ENCODE measurements around the gene MGRN1.

DNA sequence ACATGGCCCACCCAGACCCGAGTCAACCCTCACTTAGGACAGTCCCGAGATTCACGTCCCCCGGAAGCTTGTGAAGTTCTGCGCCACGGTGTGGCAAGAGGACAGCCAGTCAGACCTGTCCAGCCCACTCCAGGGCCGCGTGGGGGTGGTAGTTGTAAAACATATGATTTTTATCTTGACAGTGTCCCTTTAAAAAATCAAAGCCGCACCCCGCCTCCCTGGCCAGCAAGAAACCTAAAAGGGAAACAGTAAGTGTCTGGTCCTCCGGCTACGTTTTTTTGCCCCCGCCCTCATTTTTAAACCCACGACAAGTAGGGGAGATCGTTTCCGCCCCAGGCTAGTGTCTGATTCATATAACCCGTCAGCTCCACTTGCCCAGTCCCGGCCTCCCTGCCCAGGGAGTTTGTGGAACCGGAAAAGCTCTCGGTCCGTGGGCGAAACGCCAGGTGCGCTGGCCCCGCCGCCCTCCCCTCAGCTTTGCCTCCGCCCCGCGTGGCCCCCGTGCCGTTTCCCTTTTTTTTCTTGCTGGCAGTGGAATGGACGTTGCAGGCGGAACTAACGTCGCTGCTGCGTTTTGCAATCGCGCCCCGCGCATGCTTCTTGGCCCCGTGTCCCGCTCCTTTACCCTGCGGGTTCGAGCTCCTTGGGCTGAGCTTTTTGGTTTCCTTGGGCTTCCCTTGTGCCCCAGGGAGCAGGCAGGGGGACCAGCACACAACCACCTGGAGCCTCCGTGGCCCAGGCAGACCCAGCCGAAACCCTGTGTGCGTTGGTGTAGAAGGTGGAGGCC is 55.4 kb downstream of the MGRN1 start:
- TF ChIP-seq, protein P1, sequence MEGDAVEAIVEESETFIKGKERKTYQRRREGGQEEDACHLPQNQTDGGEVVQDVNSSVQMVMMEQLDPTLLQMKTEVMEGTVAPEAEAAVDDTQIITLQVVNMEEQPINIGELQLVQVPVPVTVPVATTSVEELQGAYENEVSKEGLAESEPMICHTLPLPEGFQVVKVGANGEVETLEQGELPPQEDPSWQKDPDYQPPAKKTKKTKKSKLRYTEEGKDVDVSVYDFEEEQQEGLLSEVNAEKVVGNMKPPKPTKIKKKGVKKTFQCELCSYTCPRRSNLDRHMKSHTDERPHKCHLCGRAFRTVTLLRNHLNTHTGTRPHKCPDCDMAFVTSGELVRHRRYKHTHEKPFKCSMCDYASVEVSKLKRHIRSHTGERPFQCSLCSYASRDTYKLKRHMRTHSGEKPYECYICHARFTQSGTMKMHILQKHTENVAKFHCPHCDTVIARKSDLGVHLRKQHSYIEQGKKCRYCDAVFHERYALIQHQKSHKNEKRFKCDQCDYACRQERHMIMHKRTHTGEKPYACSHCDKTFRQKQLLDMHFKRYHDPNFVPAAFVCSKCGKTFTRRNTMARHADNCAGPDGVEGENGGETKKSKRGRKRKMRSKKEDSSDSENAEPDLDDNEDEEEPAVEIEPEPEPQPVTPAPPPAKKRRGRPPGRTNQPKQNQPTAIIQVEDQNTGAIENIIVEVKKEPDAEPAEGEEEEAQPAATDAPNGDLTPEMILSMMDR (IDR thresholded peaks at IDR 0.05; ENCODE audit: insufficient read depth, low read depth, low read length): no peak
- no peak for TF ChIP-seq EZH2 (IDR thresholded peaks at IDR 0.05; ENCODE audit: insufficient read depth, low read length)

Data from astrocyte (in vitro differentiated cells and primary cell).